Placental epithelial cell (primary cell): ENCODE measurements around the gene FGF12. TPM values are rescaled to one million over a fixed set of nuclear protein-coding genes. Genes with fewer than 3 reads are reported as not detected.

Source experiments
- small RNA-seq: library from RNA; depleted of rRNA; stranded (forward); fragments of <200 nt; gene quantifications from one replicate; pipeline ENCODE3, GENCODE V24; 2012
- total RNA-seq: library from RNA; depleted of rRNA; stranded (reverse); fragments of >200 nt; gene quantifications from 2 replicates; pipeline ENCODE4 v1.2.3, GENCODE V29; 2012

The FGF12 gene
- 0.39 TPM in 1 of 2 replicates, not detected in the other for total RNA-seq

GRCh38 chr3:192727032-192727847, at the start of gene FGF12:
Gene FGF12 (minus strand): TSS chr3:192727541.

Small RNA genes lying within 50 kb of the gene (small RNA-seq; reads per million reads assigned to genes)
- gene RF01210 (0.14 reads per million), gene RNU1-20P (0.09 reads per million)

Other genes with a start within 250 kb of the FGF12 start
- 28.7 and 64.6 TPM in 2 replicates for gene MB21D2, start 190.3 kb upstream of the FGF12 start, total RNA-seq